SU-DHL-6 (cell line): Measurements from ENCODE around the gene PPIF.

Experiments
- CTCF ChIP-seq: fragments of 200-600 bp; sonication (generic); IDR thresholded peaks from one replicate; pipeline ENCODE4 v1.5.1; 2017; ENCODE audit warnings: antibody characterized with exemption, mild to moderate bottlenecking, low read length, moderate library complexity; ENCODE audit not compliant: insufficient read depth, poor library complexity, severe bottlenecking
- EZH2phosphoT487 ChIP-seq: fragments of 200-600 bp; sonication (generic), shearing (Covaris generic); conservative IDR thresholded peaks from 2 replicates; pipeline ENCODE4 v1.6.1; 2018; ENCODE audit warnings: mild to moderate bottlenecking, antibody characterized with exemption, low read length, moderate library complexity, mixed read lengths

- TF ChIP-seq CTCF (no peak), EZH2phosphoT487 (no peak)
Measured at GRCh38 chr10:79372871-79373270, 25.6 kb downstream of the PPIF start.
